HepG2 (cell line): ENCODE measurements around the gene PA2G4. TPM values are rescaled to one million over a fixed set of nuclear protein-coding genes. Genes with fewer than 3 reads are reported as not detected.

Source experiments
- HDAC2 ChIP-seq: sonication (generic); formaldehyde crosslinking; IDR thresholded peaks from 2 replicates; pipeline ENCODE4 v1.4.0; 2020; ENCODE audit warnings: missing genetic modification reagents
- HNF4A ChIP-seq: sonication (generic); formaldehyde crosslinking; IDR thresholded peaks from 2 replicates; pipeline ENCODE4 v1.4.0; 2020; ENCODE audit warnings: missing genetic modification reagents
- MEF2D ChIP-seq: sonication (generic); formaldehyde crosslinking; IDR thresholded peaks from 2 replicates; pipeline ENCODE4 v1.5.1; 2020; ENCODE audit warnings: mild to moderate bottlenecking, missing genetic modification reagents
- NFE2 ChIP-seq: sonication (generic); formaldehyde crosslinking; IDR thresholded peaks from 2 replicates; pipeline ENCODE4 v1.4.0; 2020; ENCODE audit warnings: missing genetic modification reagents
- SAFB2 ChIP-seq: sonication (generic); formaldehyde crosslinking; IDR thresholded peaks from 2 replicates; pipeline ENCODE4 v1.5.1; 2020; ENCODE audit warnings: missing genetic modification reagents, low read depth, mild to moderate bottlenecking, borderline replicate concordance
- ZBTB38 ChIP-seq: sonication (generic); formaldehyde crosslinking; IDR thresholded peaks from 2 replicates; pipeline ENCODE4 v1.5.1; 2020; ENCODE audit warnings: mild to moderate bottlenecking, missing genetic modification reagents
- ZMYM3 ChIP-seq: sonication (generic); formaldehyde crosslinking; IDR thresholded peaks from 2 replicates; pipeline ENCODE4 v1.5.1; 2020; ENCODE audit warnings: mild to moderate bottlenecking, missing genetic modification reagents
- polyA plus RNA-seq, 8 experiments: library from polyadenylated mRNA; depleted of rRNA in 3 of 8; stranded (reverse) in 7 of 8; unstranded in 1 of 8; fragments of >200 nt; fragmentation: Illumina TruSeq in 4 of 8; extraction: Trizol in 4 of 8; gene quantifications; 2 replicates each; pipeline versions ENCODE4 v1.2.1 to v1.2.3, GENCODE V29; 2011 to 2016; ENCODE audit warnings: low read depth in 4 of 8, missing spikeins in 1 of 8, mixed read lengths in 1 of 8; ENCODE audit not compliant: insufficient read depth in 1 of 8
- total RNA-seq, 5 experiments: library from RNA; depleted of rRNA; stranded (reverse); fragments of >200 nt; fragmentation: Illumina TruSeq; extraction: Trizol; gene quantifications; 2 replicates each; pipeline ENCODE4 v1.2.3, GENCODE V29; 2016; ENCODE audit warnings: low read depth in 1 of 5
- TF ChIP-seq, protein P1 (sequence below): sonication (generic); formaldehyde crosslinking; IDR thresholded peaks from 2 replicates; pipeline ENCODE4 v1.4.0; 2020; ENCODE audit warnings: missing genetic modification reagents, borderline replicate concordance
- TF ChIP-seq, protein P2 (sequence below): sonication (generic); formaldehyde crosslinking; IDR thresholded peaks from 2 replicates; pipeline ENCODE4 v1.4.0; 2020; ENCODE audit warnings: low read depth, missing genetic modification reagents
- TF ChIP-seq, protein P3 (sequence below): sonication (generic); formaldehyde crosslinking; IDR thresholded peaks from 2 replicates; pipeline ENCODE4 v1.4.0; 2020; ENCODE audit warnings: mild to moderate bottlenecking, missing genetic modification reagents
- TF ChIP-seq, protein P4 (sequence below): sonication (generic); formaldehyde crosslinking; IDR thresholded peaks from 2 replicates; pipeline ENCODE4 v1.4.0; 2020; ENCODE audit warnings: missing genetic modification reagents

Gene PA2G4
- total and polyA plus RNA-seq, 2 of the 13 experiments (the other 11 are each of a cell fraction or from before 2014, with no cell fraction given) = 147 to 240 TPM

DNA sequence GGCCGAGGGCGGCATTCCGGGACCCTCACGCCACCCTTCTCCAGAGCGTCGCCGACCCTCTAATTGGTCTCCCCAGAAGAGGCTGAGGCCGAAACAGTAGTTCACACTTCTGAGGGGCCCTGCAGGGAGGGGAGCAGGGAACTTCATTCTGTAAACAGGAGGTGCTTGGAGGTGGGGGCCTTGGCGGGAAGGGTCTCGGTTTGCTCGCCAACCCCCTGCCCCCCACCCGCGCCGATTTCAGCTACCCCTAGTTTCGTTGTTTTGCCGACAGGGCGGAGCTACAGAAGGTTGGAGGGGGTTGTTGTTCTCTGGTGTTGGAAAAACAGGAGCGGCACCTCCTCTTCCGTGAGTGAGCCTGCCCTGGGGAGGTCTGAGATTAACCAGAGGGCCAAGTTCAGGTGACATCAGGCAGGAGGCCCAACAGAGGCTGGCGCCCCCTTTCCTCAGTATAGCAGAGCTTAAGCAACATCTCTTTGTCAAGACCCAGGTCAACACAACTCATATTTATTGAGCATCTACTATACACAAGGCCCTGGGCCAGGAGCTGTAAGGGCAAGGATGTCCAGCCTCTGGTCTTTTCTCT is 23.7 kb upstream of the PA2G4 start (continued):
- TF ChIP-seq ZBTB38 (CRISPR knock-in tag) (no peak), HNF4A (peak; percentile 87), MEF2D (0 out of 2 replicates have a peak, but pooled peaks have one; percentile 46), SAFB2 (CRISPR knock-in tag) (no peak), HDAC2 (CRISPR knock-in tag) (peak; percentile 78; the same call in 1 of the 2 replicates), NFE2 (CRISPR knock-in tag) (no peak), ZMYM3 (CRISPR knock-in tag) (peak; percentile 95)
- TF ChIP-seq, protein P1, sequence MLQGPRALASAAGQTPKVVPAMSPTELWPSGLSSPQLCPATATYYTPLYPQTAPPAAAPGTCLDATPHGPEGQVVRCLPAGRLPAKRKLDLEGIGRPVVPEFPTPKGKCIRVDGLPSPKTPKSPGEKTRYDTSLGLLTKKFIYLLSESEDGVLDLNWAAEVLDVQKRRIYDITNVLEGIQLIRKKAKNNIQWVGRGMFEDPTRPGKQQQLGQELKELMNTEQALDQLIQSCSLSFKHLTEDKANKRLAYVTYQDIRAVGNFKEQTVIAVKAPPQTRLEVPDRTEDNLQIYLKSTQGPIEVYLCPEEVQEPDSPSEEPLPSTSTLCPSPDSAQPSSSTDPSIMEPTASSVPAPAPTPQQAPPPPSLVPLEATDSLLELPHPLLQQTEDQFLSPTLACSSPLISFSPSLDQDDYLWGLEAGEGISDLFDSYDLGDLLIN = no peak; the same call in 1 of the 2 replicates
- TF ChIP-seq, protein P2, sequence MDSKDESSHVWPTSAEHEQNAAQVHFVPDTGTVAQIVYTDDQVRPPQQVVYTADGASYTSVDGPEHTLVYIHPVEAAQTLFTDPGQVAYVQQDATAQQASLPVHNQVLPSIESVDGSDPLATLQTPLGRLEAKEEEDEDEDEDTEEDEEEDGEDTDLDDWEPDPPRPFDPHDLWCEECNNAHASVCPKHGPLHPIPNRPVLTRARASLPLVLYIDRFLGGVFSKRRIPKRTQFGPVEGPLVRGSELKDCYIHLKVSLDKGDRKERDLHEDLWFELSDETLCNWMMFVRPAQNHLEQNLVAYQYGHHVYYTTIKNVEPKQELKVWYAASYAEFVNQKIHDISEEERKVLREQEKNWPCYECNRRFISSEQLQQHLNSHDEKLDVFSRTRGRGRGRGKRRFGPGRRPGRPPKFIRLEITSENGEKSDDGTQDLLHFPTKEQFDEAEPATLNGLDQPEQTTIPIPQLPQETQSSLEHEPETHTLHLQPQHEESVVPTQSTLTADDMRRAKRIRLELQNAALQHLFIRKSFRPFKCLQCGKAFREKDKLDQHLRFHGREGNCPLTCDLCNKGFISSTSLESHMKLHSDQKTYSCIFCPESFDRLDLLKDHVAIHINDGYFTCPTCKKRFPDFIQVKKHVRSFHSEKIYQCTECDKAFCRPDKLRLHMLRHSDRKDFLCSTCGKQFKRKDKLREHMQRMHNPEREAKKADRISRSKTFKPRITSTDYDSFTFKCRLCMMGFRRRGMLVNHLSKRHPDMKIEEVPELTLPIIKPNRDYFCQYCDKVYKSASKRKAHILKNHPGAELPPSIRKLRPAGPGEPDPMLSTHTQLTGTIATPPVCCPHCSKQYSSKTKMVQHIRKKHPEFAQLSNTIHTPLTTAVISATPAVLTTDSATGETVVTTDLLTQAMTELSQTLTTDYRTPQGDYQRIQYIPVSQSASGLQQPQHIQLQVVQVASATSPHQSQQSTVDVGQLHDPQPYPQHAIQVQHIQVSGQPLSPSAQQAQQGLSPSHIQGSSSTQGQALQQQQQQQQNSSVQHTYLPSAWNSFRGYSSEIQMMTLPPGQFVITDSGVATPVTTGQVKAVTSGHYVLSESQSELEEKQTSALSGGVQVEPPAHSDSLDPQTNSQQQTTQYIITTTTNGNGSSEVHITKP (CRISPR knock-in tag) = peak; percentile 93; the same call in 1 of the 2 replicates
- TF ChIP-seq, protein P3, sequence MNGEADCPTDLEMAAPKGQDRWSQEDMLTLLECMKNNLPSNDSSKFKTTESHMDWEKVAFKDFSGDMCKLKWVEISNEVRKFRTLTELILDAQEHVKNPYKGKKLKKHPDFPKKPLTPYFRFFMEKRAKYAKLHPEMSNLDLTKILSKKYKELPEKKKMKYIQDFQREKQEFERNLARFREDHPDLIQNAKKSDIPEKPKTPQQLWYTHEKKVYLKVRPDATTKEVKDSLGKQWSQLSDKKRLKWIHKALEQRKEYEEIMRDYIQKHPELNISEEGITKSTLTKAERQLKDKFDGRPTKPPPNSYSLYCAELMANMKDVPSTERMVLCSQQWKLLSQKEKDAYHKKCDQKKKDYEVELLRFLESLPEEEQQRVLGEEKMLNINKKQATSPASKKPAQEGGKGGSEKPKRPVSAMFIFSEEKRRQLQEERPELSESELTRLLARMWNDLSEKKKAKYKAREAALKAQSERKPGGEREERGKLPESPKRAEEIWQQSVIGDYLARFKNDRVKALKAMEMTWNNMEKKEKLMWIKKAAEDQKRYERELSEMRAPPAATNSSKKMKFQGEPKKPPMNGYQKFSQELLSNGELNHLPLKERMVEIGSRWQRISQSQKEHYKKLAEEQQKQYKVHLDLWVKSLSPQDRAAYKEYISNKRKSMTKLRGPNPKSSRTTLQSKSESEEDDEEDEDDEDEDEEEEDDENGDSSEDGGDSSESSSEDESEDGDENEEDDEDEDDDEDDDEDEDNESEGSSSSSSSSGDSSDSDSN = no peak; the same call in 1 of the 2 replicates
- TF ChIP-seq, protein P4, sequence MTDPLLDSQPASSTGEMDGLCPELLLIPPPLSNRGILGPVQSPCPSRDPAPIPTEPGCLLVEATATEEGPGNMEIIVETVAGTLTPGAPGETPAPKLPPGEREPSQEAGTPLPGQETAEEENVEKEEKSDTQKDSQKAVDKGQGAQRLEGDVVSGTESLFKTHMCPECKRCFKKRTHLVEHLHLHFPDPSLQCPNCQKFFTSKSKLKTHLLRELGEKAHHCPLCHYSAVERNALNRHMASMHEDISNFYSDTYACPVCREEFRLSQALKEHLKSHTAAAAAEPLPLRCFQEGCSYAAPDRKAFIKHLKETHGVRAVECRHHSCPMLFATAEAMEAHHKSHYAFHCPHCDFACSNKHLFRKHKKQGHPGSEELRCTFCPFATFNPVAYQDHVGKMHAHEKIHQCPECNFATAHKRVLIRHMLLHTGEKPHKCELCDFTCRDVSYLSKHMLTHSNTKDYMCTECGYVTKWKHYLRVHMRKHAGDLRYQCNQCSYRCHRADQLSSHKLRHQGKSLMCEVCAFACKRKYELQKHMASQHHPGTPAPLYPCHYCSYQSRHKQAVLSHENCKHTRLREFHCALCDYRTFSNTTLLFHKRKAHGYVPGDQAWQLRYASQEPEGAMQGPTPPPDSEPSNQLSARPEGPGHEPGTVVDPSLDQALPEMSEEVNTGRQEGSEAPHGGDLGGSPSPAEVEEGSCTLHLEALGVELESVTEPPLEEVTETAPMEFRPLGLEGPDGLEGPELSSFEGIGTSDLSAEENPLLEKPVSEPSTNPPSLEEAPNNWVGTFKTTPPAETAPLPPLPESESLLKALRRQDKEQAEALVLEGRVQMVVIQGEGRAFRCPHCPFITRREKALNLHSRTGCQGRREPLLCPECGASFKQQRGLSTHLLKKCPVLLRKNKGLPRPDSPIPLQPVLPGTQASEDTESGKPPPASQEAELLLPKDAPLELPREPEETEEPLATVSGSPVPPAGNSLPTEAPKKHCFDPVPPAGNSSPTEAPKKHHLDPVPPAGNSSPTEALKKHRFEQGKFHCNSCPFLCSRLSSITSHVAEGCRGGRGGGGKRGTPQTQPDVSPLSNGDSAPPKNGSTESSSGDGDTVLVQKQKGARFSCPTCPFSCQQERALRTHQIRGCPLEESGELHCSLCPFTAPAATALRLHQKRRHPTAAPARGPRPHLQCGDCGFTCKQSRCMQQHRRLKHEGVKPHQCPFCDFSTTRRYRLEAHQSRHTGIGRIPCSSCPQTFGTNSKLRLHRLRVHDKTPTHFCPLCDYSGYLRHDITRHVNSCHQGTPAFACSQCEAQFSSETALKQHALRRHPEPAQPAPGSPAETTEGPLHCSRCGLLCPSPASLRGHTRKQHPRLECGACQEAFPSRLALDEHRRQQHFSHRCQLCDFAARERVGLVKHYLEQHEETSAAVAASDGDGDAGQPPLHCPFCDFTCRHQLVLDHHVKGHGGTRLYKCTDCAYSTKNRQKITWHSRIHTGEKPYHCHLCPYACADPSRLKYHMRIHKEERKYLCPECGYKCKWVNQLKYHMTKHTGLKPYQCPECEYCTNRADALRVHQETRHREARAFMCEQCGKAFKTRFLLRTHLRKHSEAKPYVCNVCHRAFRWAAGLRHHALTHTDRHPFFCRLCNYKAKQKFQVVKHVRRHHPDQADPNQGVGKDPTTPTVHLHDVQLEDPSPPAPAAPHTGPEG = no peak
